Karpas-422 (cell line): ENCODE data around the gene NDUFC2. TPM values are rescaled to one million over a fixed set of nuclear protein-coding genes. Genes with fewer than 3 reads are reported as not detected.
"Not testable (repeated sequence)": the region's sequence is repeated elsewhere in the genome, so short reads cannot be mapped to it uniquely, and the experiment has no call there.

Experiments used
- DNase-seq: peaks from one replicate; pipeline ENCODE4 v3.0.0-alpha.2; 2015
- H2AFZ ChIP-seq: fragments of 200-600 bp; sonication (generic); 2 replicates; pipeline ENCODE4 v1.6.1; 2014; ENCODE audit warnings: antibody characterized with exemption, low read length, mixed read lengths
- H3K27ac ChIP-seq: fragments of 200-600 bp; sonication (generic); 2 replicates; pipeline ENCODE4 v1.5.1; 2014; ENCODE audit warnings: mild to moderate bottlenecking, low read length, moderate library complexity
- H3K27me3 ChIP-seq: fragments of 200-600 bp; sonication (generic); 2 replicates; pipeline ENCODE4 v1.6.1; 2014; ENCODE audit warnings: low read length, mixed read lengths
- H3K36me3 ChIP-seq: fragments of 200-600 bp; sonication (generic); 2 replicates; pipeline ENCODE4 v1.6.1; 2014; ENCODE audit warnings: low read length, mixed read lengths; ENCODE audit not compliant: insufficient read depth
- H3K4me1 ChIP-seq: fragments of 200-600 bp; sonication (generic); 2 replicates; pipeline ENCODE4 v1.6.1; 2014; ENCODE audit warnings: mild to moderate bottlenecking, low read length, mixed read lengths
- H3K4me2 ChIP-seq: fragments of 200-600 bp; sonication (generic); 2 replicates; pipeline ENCODE4 v1.6.1; 2014; ENCODE audit warnings: low read length, low read depth, mild to moderate bottlenecking; ENCODE audit not compliant: poor library complexity, severe bottlenecking
- H3K4me3 ChIP-seq: fragments of 200-600 bp; sonication (generic); 2 replicates; pipeline ENCODE4 v1.5.1; 2014; ENCODE audit warnings: mild to moderate bottlenecking, antibody characterized with exemption, low read length, mixed read lengths
- H3K79me2 ChIP-seq: fragments of 200-600 bp; sonication (generic); 2 replicates; pipeline ENCODE4 v1.6.1; 2014; ENCODE audit warnings: mild to moderate bottlenecking, low read length, mixed read lengths
- H3K9ac ChIP-seq: fragments of 200-600 bp; sonication (generic); 2 replicates; pipeline ENCODE4 v1.6.0; 2014; ENCODE audit warnings: low read length
- H3K9me2 ChIP-seq: fragments of 200-600 bp; sonication (generic), shearing (Covaris generic); replicated peaks from 2 replicates; pipeline ENCODE4 v1.6.0; 2014; ENCODE audit warnings: mild to moderate bottlenecking, low read length, moderate library complexity; ENCODE audit not compliant: insufficient read depth
- H3K9me3 ChIP-seq: fragments of 300-700, 200-600 bp; sonication (generic); 2 replicates; pipeline ENCODE4 v1.6.1; 2014; ENCODE audit warnings: low read length, mixed read lengths
- H4K20me1 ChIP-seq: fragments of 200-600 bp; sonication (generic); 2 replicates; pipeline ENCODE4 v1.6.1; 2014; ENCODE audit warnings: mild to moderate bottlenecking, antibody characterized with exemption, low read length, low read depth; ENCODE audit not compliant: insufficient read depth
- total RNA-seq: library from RNA; depleted of rRNA; stranded (reverse); fragments of >200 nt; shearing (Covaris generic); gene quantifications from 2 replicates; pipeline ENCODE4 v1.2.3, GENCODE V29; 2014; ENCODE audit warnings: low replicate concordance

The NDUFC2 gene
- total RNA-seq, 1 experiment from 2014 or later = 94.7 TPM

- Histone ChIP-seq H2AFZ (no peak overlapping the region), H3K27me3 (no peaks in the 10 kb centered on the region), H3K4me2 (no peak overlapping the region), H3K9me3 (no peaks in the 10 kb centered on the region), H3K4me1 (peaks cover 21% of the 10 kb centered on the region), H3K27ac (no peak overlapping the region), H3K36me3 (no peaks in the 10 kb centered on the region), H3K9me2 (no peaks in the 10 kb centered on the region), H3K9ac (no peak overlapping the region), H3K4me3 (no peak overlapping the region), H3K79me2 (no peaks in the 10 kb centered on the region), H4K20me1 (no peaks in the 10 kb centered on the region)
- DNase-seq = no peak
These were observed 42.6 kb downstream of the NDUFC2 start for GRCh38 chr11:78037056-78037455.

- Histone ChIP-seq H2AFZ (no peak overlapping the region), H3K9me3 (no peaks in the 10 kb centered on the region), H3K4me2 (no peak overlapping the region), H3K9ac (no peak overlapping the region), H3K9me2 (no peaks in the 10 kb centered on the region), H3K4me1 (peaks cover 29% of the 10 kb centered on the region), H3K27me3 (no peaks in the 10 kb centered on the region), H4K20me1 (no peaks in the 10 kb centered on the region), H3K36me3 (no peaks in the 10 kb centered on the region), H3K27ac (no peak overlapping the region), H3K4me3 (no peak overlapping the region), H3K79me2 (no peaks in the 10 kb centered on the region)
- no peak for DNase-seq
These were observed 43.3 kb downstream of the NDUFC2 start for GRCh38 chr11:78036313-78036712.

DNA sequence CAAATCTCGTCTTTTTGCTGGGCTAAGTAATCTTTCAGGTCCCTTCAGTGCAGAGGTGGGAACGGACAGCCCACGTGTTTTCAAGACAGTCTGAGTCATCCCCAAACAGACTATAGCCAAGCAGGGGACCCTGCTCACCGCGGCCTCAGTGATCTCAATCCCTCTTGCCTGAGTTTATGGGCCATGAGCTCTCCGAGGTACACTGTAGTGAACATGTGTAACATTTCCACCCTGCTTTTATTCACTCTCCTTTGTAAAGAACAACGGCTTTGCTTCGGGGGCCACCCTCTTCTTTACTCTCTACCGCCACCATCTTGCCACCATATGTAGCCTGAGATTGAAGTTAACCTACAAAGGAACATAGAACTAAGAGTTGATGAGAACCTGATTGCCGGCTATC is 45.0 kb downstream of the NDUFC2 start:
- no peaks in the 10 kb centered on the region for H3K36me3 ChIP-seq
- H3K9me3 ChIP-seq = no peaks in the 10 kb centered on the region
- DNase-seq = no peak
- no peak overlapping the region for H3K9ac ChIP-seq
- no peaks in the 10 kb centered on the region for H3K9me2 ChIP-seq
- H2AFZ ChIP-seq = no peak overlapping the region
- no peak overlapping the region for H3K4me3 ChIP-seq
- H4K20me1 ChIP-seq = no peaks in the 10 kb centered on the region
- no peaks in the 10 kb centered on the region for H3K27me3 ChIP-seq
- no peaks in the 10 kb centered on the region for H3K79me2 ChIP-seq
- peaks cover 24% of the 10 kb centered on the region for H3K4me1 ChIP-seq
- no peak overlapping the region for H3K4me2 ChIP-seq
- no peak overlapping the region for H3K27ac ChIP-seq

DNA sequence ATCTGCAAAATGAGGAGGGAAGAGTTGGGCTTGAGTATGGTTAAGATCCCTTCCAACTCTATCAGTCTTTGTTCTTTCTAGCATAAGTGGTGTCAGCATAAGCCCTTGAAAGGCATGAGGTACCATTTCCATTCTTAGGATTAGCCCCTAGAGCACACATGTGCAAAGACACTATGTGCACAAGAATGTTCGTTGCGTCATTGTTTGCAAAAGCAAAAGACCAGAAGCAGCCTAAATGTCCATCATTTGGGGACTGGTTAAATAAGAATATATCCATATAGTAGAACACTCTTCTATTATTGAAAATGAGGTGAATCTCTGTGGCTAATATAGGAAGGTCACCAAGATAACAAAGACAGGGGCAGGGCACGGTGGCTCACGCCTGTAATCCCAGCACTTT is 46.6 kb downstream of the NDUFC2 start:
- Histone ChIP-seq H3K9ac (no peak overlapping the region), H3K4me2 (no peak overlapping the region), H3K27me3 (no peaks in the 10 kb centered on the region), H2AFZ (no peak overlapping the region), H3K4me1 (peaks cover 24% of the 10 kb centered on the region), H3K9me2 (no peaks in the 10 kb centered on the region), H3K9me3 (no peaks in the 10 kb centered on the region), H4K20me1 (no peaks in the 10 kb centered on the region), H3K4me3 (no peak overlapping the region), H3K36me3 (no peaks in the 10 kb centered on the region), H3K27ac (no peak overlapping the region), H3K79me2 (no peaks in the 10 kb centered on the region)
- DNase-seq = no peak

GRCh38 chr11:78032090-78032489 is 47.6 kb downstream of the NDUFC2 start:
- peaks cover 24% of the 10 kb centered on the region for H3K4me1 ChIP-seq
- H2AFZ ChIP-seq = no peak overlapping the region
- H3K9ac ChIP-seq = no peak overlapping the region
- H3K27ac ChIP-seq = no peak overlapping the region
- H3K79me2 ChIP-seq = no peaks in the 10 kb centered on the region
- H3K9me3 ChIP-seq = no peaks in the 10 kb centered on the region
- no peak overlapping the region for H3K4me3 ChIP-seq
- no peaks in the 10 kb centered on the region for H4K20me1 ChIP-seq
- H3K9me2 ChIP-seq = no peaks in the 10 kb centered on the region
- DNase-seq = no peak
- peak overlapping the region; percentile 42 for H3K4me2 ChIP-seq
- no peaks in the 10 kb centered on the region for H3K36me3 ChIP-seq
- no peaks in the 10 kb centered on the region for H3K27me3 ChIP-seq

DNA sequence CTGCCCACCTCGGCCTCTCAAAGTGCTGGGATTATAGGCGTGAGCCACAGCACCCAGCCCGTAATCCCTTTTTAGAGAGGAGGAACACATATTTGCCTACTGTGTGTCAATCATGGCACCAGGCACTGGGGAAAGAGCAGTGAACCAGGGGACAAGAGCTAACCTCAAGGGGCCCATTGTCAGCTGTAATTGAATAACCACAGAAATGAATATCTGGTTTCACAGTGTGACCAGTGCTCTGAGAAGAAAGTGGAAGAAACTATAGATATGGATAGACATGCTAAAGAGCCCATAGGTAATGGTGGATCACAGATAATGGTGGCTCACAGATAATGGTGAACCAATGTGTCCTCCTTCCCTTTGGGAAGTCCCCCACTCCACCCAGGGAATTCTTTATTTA is 48.0 kb downstream of the NDUFC2 start:
- peaks cover 24% of the 10 kb centered on the region for H3K4me1 ChIP-seq
- no peaks in the 10 kb centered on the region for H3K9me3 ChIP-seq
- DNase-seq = peak; percentile 88
- peak overlapping the region; percentile 42 for H3K4me2 ChIP-seq
- no peak overlapping the region for H3K27ac ChIP-seq
- H4K20me1 ChIP-seq = no peaks in the 10 kb centered on the region
- H3K36me3 ChIP-seq = no peaks in the 10 kb centered on the region
- H3K4me3 ChIP-seq = no peak overlapping the region
- H3K27me3 ChIP-seq = no peaks in the 10 kb centered on the region
- no peaks in the 10 kb centered on the region for H3K9me2 ChIP-seq
- no peak overlapping the region for H3K9ac ChIP-seq
- no peaks in the 10 kb centered on the region for H3K79me2 ChIP-seq
- H2AFZ ChIP-seq = no peak overlapping the region

- peaks cover 22% of the 10 kb centered on the region for H3K4me1 ChIP-seq
- H3K4me3 ChIP-seq = no peak overlapping the region
- no peaks in the 10 kb centered on the region for H3K79me2 ChIP-seq
- no peaks in the 10 kb centered on the region for H3K36me3 ChIP-seq
- H2AFZ ChIP-seq = no peak overlapping the region
- no peak overlapping the region for H3K27ac ChIP-seq
- H3K9me2 ChIP-seq = no peaks in the 10 kb centered on the region
- H3K9ac ChIP-seq = no peak overlapping the region
- no peaks in the 10 kb centered on the region for H3K27me3 ChIP-seq
- no peaks in the 10 kb centered on the region for H4K20me1 ChIP-seq
- H3K9me3 ChIP-seq = no peaks in the 10 kb centered on the region
- DNase-seq = no peak
- no peak overlapping the region for H3K4me2 ChIP-seq
These were observed 49.0 kb downstream of the NDUFC2 start for GRCh38 chr11:78030429-78031325.

- H4K20me1 ChIP-seq, H3K79me2 ChIP-seq, H3K4me2 ChIP-seq, H3K27ac ChIP-seq, H3K36me3 ChIP-seq, H3K27me3 ChIP-seq, H2AFZ ChIP-seq, H3K4me3 ChIP-seq, DNase-seq, H3K9me2 ChIP-seq, H3K9me3 ChIP-seq, H3K9ac ChIP-seq: not testable (repeated sequence)
- peaks cover 16% of the 10 kb centered on the region for H3K4me1 ChIP-seq
These were observed 51.2 kb downstream of the NDUFC2 start for GRCh38 chr11:78028423-78028822.
